HL-60 (cell line): ENCODE results near the gene KIF3A.

Experiments used
- DNase-seq, 2 experiments: peaks; one replicate each; pipeline ENCODE4 v3.0.0-alpha.2; 2010 to 2020; ENCODE audit warnings: low read depth in 1 of 2, low spot score in 1 of 2
- H3K27ac ChIP-seq: fragments of 250-450 bp; sonication (Bioruptor Pico); replicated peaks from 2 replicates; pipeline ENCODE4 v1.5.1; 2020; ENCODE audit warnings: mild to moderate bottlenecking, moderate library complexity
- H3K27me3 ChIP-seq: fragments of 250-450 bp; sonication (Bioruptor Pico); 2 replicates; pipeline ENCODE4 v1.5.1; 2021; ENCODE audit warnings: mild to moderate bottlenecking, moderate library complexity; ENCODE audit not compliant: insufficient read depth, poor library complexity, severe bottlenecking
- H3K4me3 ChIP-seq: replicated peaks from 2 replicates; pipeline ENCODE4 v1.5.1; 2011; ENCODE audit warnings: mild to moderate bottlenecking, control low read depth, low read length; ENCODE audit not compliant: insufficient read depth
- GABPA ChIP-seq: IDR thresholded peaks from 2 replicates; pipeline ENCODE4 v1.6.1; 2012; ENCODE audit warnings: low read depth
- POLR2AphosphoS5 ChIP-seq: IDR thresholded peaks from 2 replicates; pipeline ENCODE4 v1.6.1; 2012; ENCODE audit warnings: low read depth
- SPI1 ChIP-seq: IDR thresholded peaks from 2 replicates; pipeline ENCODE4 v1.6.1; 2012; ENCODE audit warnings: low read depth, mild to moderate bottlenecking, borderline replicate concordance
- TF ChIP-seq, protein P1 (sequence below): IDR thresholded peaks from one replicate; pipeline ENCODE4 v1.5.1; 2011; ENCODE audit warnings: low read length, control low read depth, inconsistent platforms; ENCODE audit not compliant: insufficient read depth
- TF ChIP-seq, protein P2 (sequence below): IDR thresholded peaks from 2 replicates; pipeline ENCODE4 v1.6.1; 2012; ENCODE audit warnings: low read depth; ENCODE audit not compliant: insufficient replicate concordance

KIF3A gene

DNA sequence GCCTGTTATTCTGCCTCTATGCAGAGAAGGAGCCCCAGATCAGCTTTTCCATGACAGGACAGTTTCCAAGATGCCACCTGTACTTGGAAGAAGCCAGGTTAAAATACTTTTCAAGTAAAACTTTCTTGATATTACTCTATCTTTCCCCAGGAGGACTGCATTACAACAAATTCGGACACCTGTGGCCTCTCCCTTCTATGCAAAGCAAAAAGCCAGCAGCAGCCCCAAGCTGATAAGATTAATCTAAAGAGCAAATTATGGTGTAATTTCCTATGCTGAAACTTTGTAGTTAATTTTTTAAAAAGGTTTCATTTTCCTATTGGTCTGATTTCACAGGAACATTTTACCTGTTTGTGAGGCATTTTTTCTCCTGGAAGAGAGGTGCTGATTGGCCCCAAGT, 63.9 kb downstream of the KIF3A start:
- Histone ChIP-seq H3K4me3 (no peak overlapping the region), H3K27me3 (no peaks in the 10 kb centered on the region), H3K27ac (no peak overlapping the region)
- TF ChIP-seq, protein P1, sequence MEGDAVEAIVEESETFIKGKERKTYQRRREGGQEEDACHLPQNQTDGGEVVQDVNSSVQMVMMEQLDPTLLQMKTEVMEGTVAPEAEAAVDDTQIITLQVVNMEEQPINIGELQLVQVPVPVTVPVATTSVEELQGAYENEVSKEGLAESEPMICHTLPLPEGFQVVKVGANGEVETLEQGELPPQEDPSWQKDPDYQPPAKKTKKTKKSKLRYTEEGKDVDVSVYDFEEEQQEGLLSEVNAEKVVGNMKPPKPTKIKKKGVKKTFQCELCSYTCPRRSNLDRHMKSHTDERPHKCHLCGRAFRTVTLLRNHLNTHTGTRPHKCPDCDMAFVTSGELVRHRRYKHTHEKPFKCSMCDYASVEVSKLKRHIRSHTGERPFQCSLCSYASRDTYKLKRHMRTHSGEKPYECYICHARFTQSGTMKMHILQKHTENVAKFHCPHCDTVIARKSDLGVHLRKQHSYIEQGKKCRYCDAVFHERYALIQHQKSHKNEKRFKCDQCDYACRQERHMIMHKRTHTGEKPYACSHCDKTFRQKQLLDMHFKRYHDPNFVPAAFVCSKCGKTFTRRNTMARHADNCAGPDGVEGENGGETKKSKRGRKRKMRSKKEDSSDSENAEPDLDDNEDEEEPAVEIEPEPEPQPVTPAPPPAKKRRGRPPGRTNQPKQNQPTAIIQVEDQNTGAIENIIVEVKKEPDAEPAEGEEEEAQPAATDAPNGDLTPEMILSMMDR: no peak
- TF ChIP-seq, protein P2, sequence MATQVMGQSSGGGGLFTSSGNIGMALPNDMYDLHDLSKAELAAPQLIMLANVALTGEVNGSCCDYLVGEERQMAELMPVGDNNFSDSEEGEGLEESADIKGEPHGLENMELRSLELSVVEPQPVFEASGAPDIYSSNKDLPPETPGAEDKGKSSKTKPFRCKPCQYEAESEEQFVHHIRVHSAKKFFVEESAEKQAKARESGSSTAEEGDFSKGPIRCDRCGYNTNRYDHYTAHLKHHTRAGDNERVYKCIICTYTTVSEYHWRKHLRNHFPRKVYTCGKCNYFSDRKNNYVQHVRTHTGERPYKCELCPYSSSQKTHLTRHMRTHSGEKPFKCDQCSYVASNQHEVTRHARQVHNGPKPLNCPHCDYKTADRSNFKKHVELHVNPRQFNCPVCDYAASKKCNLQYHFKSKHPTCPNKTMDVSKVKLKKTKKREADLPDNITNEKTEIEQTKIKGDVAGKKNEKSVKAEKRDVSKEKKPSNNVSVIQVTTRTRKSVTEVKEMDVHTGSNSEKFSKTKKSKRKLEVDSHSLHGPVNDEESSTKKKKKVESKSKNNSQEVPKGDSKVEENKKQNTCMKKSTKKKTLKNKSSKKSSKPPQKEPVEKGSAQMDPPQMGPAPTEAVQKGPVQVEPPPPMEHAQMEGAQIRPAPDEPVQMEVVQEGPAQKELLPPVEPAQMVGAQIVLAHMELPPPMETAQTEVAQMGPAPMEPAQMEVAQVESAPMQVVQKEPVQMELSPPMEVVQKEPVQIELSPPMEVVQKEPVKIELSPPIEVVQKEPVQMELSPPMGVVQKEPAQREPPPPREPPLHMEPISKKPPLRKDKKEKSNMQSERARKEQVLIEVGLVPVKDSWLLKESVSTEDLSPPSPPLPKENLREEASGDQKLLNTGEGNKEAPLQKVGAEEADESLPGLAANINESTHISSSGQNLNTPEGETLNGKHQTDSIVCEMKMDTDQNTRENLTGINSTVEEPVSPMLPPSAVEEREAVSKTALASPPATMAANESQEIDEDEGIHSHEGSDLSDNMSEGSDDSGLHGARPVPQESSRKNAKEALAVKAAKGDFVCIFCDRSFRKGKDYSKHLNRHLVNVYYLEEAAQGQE: no peak
- no peak for TF ChIP-seq POLR2AphosphoS5
- TF ChIP-seq GABPA: no peak
- no peak for TF ChIP-seq SPI1
- no peak for DNase-seq

DNA sequence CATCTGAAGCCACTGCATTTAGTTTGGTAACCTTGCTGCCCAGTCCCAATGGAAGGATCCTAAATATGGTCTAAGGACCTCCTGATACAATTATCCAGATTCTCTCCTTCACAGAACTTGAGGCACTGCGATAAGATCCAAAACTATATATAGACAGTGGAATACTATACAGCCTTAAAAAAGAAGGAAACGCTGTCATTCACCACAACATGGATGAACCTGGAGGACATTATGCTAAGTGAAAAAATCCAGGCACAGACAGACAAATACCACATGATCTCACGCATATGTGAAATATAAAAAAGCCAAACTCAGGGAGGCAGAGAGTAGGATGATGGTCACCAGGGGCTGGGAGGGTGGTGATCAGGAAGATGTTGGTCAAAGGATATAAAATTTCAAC, 66.3 kb downstream of the KIF3A start:
- no peak overlapping the region for H3K4me3 ChIP-seq
- no peak overlapping the region for H3K27ac ChIP-seq
- no peaks in the 10 kb centered on the region for H3K27me3 ChIP-seq
- TF ChIP-seq, protein P1: no peak
- TF ChIP-seq GABPA: no peak
- no peak for TF ChIP-seq SPI1
- TF ChIP-seq, protein P2: no peak
- no peak for TF ChIP-seq POLR2AphosphoS5
- DNase-seq: no peak

DNA sequence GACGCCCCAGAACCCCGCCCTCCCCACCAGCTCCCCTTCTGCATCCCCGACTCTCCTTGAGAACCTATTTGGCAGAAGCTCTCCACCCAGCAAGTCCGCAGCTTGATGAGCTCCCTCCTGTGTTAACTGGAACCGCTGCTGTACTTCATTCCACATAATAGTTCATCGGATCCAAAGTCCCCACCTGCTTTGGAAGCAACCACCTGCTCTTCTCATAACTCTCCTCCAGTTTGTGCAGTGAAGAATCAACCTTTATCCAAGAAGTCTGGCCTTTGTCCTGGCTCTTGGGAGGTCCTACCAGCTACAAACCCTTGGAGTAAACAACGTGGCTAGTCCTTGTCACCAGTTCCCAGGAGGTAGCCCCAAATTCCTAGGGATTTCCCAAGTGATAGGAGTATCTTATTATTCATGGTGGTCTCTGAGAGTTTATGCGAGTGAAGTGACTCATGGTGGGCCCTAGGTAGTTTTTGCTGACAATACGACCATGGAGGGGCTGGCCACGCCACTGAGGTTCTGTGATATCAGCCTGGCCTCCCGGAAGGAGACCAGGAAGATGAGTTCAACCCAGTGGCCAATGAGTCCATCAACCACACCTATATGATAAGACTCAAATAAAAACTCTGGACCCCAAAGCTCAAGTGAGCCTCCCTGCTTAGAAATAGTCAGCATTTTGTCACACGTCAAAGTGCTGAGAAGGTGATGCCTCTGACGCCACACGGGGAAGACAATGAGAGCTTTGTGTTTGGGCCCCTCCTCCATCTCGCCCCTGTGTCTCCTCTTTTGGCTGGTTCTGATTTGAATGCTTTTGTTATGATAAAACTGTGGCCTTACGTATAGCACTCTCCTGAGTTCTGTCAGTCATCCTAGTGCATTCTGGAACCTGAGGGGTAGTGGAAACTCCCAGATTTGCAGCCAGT, 67.1 kb downstream of the KIF3A start:
- TF ChIP-seq GABPA (no peak), POLR2AphosphoS5 (no peak), SPI1 (no peak)
- TF ChIP-seq, protein P2: no peak
- TF ChIP-seq, protein P1: no peak
- no peaks in the 10 kb centered on the region for H3K27me3 ChIP-seq
- no peak for DNase-seq
- H3K4me3 ChIP-seq: no peak overlapping the region
- no peak overlapping the region for H3K27ac ChIP-seq
